OCI-LY7 (cell line): ENCODE results near the gene WNT3A. TPM values are rescaled to one million over a fixed set of nuclear protein-coding genes. Genes with fewer than 3 reads are reported as not detected.

Experiments
- BruUV-seq: library from RNA; stranded (reverse); fragments of 400-500 nt; replicated peaks from 2 replicates; lab custom pipeline; 2021; lab: Mats Ljungman, UMichigan
- CTCF ChIA-PET: fragments of 300-600 bp; sonication (Branson Sonifier 250); formaldehyde crosslinking; loops from one replicate; lab custom pipeline; 2022; ENCODE audit warnings: antibody characterized with exemption; ENCODE audit not compliant: unreplicated experiment; lab: Charles Lee
- POLR2A ChIA-PET: fragments of 300-600 bp; sonication (Branson Sonifier 250); formaldehyde crosslinking; loops from one replicate; lab custom pipeline; 2022; ENCODE audit warnings: antibody characterized with exemption; lab: Charles Lee
- DNase-seq: peaks from one replicate; pipeline ENCODE4 v3.0.0-alpha.2; 2015; ENCODE audit warnings: low spot score
- H2AFZ ChIP-seq: fragments of 200-600 bp; sonication (generic), shearing (Covaris generic); 2 replicates; pipeline ENCODE4 v1.6.1; 2014; ENCODE audit warnings: mild to moderate bottlenecking, antibody characterized with exemption, low read length, moderate library complexity
- H3K27ac ChIP-seq: fragments of 200-600 bp; sonication (generic); 2 replicates; pipeline ENCODE4 v1.5.1; 2014; ENCODE audit warnings: mixed run types, low read depth, mild to moderate bottlenecking, moderate library complexity, low read length, inconsistent platforms; ENCODE audit not compliant: poor library complexity, severe bottlenecking
- H3K36me3 ChIP-seq: fragments of 200-600 bp; sonication (generic); 2 replicates; pipeline ENCODE4 v1.6.1; 2014; ENCODE audit warnings: mild to moderate bottlenecking, antibody characterized with exemption, low read length, moderate library complexity, mixed read lengths; ENCODE audit not compliant: insufficient read depth
- H3K4me1 ChIP-seq: fragments of 200-600 bp; sonication (generic); 2 replicates; pipeline ENCODE4 v1.5.1; 2014; ENCODE audit warnings: mild to moderate bottlenecking, low read length; ENCODE audit not compliant: insufficient read depth, poor library complexity, severe bottlenecking
- H3K4me2 ChIP-seq: fragments of 200-600 bp; sonication (generic); 2 replicates; pipeline ENCODE4 v1.6.1; 2014; ENCODE audit warnings: mild to moderate bottlenecking, low read length
- H3K4me3 ChIP-seq: fragments of 200-600 bp; sonication (generic); 2 replicates; pipeline ENCODE4 v1.5.1; 2014; ENCODE audit warnings: mild to moderate bottlenecking, low read depth, low read length; ENCODE audit not compliant: poor library complexity, severe bottlenecking
- H3K79me2 ChIP-seq: fragments of 200-600 bp; sonication (generic); 2 replicates; pipeline ENCODE4 v1.6.1; 2016; ENCODE audit warnings: low read depth, mild to moderate bottlenecking, low read length, moderate library complexity, mixed read lengths; ENCODE audit not compliant: insufficient read depth
- H3K9me2 ChIP-seq: fragments of 200-600 bp; sonication (generic); 2 replicates; pipeline ENCODE4 v1.6.1; 2016; ENCODE audit warnings: mild to moderate bottlenecking, low read length, mixed read lengths; ENCODE audit not compliant: insufficient read depth
- H3K9me3 ChIP-seq: fragments of 200-600 bp; sonication (generic); 2 replicates; pipeline ENCODE4 v1.6.1; 2014; ENCODE audit warnings: mild to moderate bottlenecking, mixed run types, low read length, mixed read lengths
- H4K20me1 ChIP-seq: fragments of 200-600 bp; sonication (generic); 2 replicates; pipeline ENCODE4 v1.6.1; 2014; ENCODE audit warnings: mild to moderate bottlenecking, antibody characterized with exemption, low read length, moderate library complexity, mixed read lengths; ENCODE audit not compliant: insufficient read depth
- EZH2phosphoT487 ChIP-seq: fragments of 200-600 bp; sonication (generic); IDR thresholded peaks from 2 replicates; pipeline ENCODE4 v1.6.1; 2018; ENCODE audit warnings: low read depth, borderline replicate concordance, mild to moderate bottlenecking, mixed run types, antibody characterized with exemption, low read length, moderate library complexity, mixed read lengths
- intact Hi-C: fragments of 100-400 bp; cut with micrococcal nuclease; formaldehyde crosslinking; loops from one replicate; pipeline ENCODE4 v1.10.0; 2022; ENCODE audit not compliant: unreplicated experiment
- total RNA-seq, 2 experiments: library from RNA; depleted of rRNA in 1 of 2; stranded (reverse); fragments of >200 nt in 1 of 2; shearing (Covaris generic) in 1 of 2; gene quantifications; 2 replicates each; pipeline ENCODE4 v1.2.3, GENCODE V29; 2014 to 2022
- TF ChIP-seq, protein P1 (sequence below): fragments of 200-600 bp; sonication (generic); conservative IDR thresholded peaks from 2 replicates; pipeline ENCODE4 v1.5.1; 2014; ENCODE audit warnings: mild to moderate bottlenecking, antibody characterized with exemption, low read length, moderate library complexity, mixed read lengths

WNT3A gene
- total RNA-seq, 2 experiments from 2014 or later: not detected

DNA sequence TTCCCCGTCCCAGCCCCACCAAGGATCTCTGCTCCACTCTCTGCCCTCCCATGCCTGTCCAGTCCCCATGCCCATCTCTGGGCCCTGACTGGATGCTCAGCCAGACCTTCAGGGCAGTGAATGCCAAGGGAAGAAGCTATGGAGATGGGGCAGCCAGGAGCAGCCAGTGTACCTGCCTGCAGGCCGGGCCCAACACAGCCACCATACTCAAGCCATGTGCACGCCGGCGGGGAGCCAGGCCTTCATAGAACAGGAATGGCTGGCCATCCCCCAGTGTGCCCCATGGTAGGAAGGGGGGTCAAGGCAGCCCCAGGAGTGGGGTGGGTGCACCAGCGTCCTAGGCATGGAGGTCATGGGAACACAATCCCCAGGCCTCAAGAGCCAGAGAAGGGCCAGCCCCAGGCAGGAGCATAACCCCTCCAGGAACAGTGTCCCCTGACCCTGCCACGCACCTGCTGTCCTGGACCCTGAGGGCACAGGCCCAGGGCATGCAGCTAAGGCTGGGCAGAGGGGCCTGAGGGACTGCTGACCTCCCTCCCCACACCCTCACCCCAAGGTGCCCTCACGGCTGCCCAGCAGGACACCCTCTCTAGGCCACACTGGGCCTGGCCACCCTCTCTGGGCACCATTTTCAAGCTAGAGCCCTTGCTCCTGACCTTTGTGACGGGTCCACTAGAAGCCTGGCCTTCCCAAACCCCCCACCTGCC lies 55.4 kb downstream of the WNT3A start:
- Histone ChIP-seq H3K79me2 (no peaks in the 10 kb centered on the region), H4K20me1 (no peaks in the 10 kb centered on the region), H3K4me3 (no peak overlapping the region), H3K36me3 (no peaks in the 10 kb centered on the region), H2AFZ (no peak overlapping the region), H3K4me1 (peaks cover 5% of the 10 kb centered on the region), H3K9me3 (no peaks in the 10 kb centered on the region), H3K4me2 (no peak overlapping the region), H3K9me2 (no peaks in the 10 kb centered on the region), H3K27ac (no peak overlapping the region)
- intact Hi-C loops: no loop called here
- TF ChIP-seq EZH2phosphoT487: no peak
- TF ChIP-seq, protein P1, sequence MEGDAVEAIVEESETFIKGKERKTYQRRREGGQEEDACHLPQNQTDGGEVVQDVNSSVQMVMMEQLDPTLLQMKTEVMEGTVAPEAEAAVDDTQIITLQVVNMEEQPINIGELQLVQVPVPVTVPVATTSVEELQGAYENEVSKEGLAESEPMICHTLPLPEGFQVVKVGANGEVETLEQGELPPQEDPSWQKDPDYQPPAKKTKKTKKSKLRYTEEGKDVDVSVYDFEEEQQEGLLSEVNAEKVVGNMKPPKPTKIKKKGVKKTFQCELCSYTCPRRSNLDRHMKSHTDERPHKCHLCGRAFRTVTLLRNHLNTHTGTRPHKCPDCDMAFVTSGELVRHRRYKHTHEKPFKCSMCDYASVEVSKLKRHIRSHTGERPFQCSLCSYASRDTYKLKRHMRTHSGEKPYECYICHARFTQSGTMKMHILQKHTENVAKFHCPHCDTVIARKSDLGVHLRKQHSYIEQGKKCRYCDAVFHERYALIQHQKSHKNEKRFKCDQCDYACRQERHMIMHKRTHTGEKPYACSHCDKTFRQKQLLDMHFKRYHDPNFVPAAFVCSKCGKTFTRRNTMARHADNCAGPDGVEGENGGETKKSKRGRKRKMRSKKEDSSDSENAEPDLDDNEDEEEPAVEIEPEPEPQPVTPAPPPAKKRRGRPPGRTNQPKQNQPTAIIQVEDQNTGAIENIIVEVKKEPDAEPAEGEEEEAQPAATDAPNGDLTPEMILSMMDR: no peak
- no peak for DNase-seq
- BruUV-seq: no TSS peak
- POLR2A ChIA-PET: no interaction called here
- CTCF ChIA-PET: no interaction called here

DNA sequence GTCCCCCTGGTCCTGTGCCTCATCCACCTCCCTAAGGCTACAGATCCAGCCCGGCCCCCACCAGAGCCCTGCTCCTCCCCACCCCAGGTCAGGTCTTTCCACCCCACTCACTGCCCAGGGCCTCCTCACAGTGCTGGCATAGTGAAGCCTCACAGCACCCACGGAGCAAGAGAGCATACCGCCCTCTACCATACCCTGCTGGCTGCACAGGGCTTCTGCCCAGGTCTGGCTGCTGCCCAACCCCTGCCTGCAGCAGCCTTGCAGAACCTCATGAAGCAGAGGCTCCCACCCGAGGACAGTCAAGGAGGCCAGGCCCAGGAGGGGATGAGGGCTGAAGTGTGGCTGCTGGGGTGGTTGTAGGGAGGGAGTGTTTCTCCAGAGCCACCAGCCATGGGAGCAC lies 56.0 kb downstream of the WNT3A start:
- intact Hi-C loops: no loop called here
- H3K27ac ChIP-seq: no peak overlapping the region
- H3K4me3 ChIP-seq: no peak overlapping the region
- no peaks in the 10 kb centered on the region for H3K36me3 ChIP-seq
- no peaks in the 10 kb centered on the region for H3K79me2 ChIP-seq
- peaks cover 5% of the 10 kb centered on the region for H3K4me1 ChIP-seq
- H4K20me1 ChIP-seq: no peaks in the 10 kb centered on the region
- no peak overlapping the region for H3K4me2 ChIP-seq
- H2AFZ ChIP-seq: no peak overlapping the region
- BruUV-seq: no TSS peak
- no peaks in the 10 kb centered on the region for H3K9me3 ChIP-seq
- ChIA-PET POLR2A (no interaction called here), CTCF (no interaction called here)
- TF ChIP-seq, protein P1: no peak
- no peak for TF ChIP-seq EZH2phosphoT487
- H3K9me2 ChIP-seq: no peaks in the 10 kb centered on the region
- no peak for DNase-seq
